ENCODE results near the gene SLC16A10. TPM values are rescaled to one million over a fixed set of nuclear protein-coding genes. Genes with fewer than 3 reads are reported as not detected.

Gene SLC16A10
- total RNA-seq = not detected in 2 replicates

GRCh38 chr6:111087106-111087835 is at the start of gene SLC16A10:
Gene SLC16A10, plus strand, starts transcription at chr6:111087503. Its CDS starts 250 bp downstream, at chr6:111087753.

Other genes starting within 250 kb of the SLC16A10 start
- 30.7 and 70.5 TPM in 2 replicates for gene AMD1, start 212.7 kb upstream of the SLC16A10 start, total RNA-seq
- gene GTF3C6, start 128.8 kb upstream of the SLC16A10 start, total RNA-seq = 37.8 and 89.9 TPM in 2 replicates
- 34.7 and 52.3 TPM in 2 replicates for gene RPF2, start 105.5 kb upstream of the SLC16A10 start, total RNA-seq

Measured in regular cardiac myocyte (primary cell).